HG02852 (cell line): ENCODE results near the gene HCFC1.
"Not testable (repeated sequence)": the region's sequence is repeated elsewhere in the genome, so short reads cannot be mapped to it uniquely, and the experiment has no call there.

ENCODE experiments used
- ATAC-seq: cut with Tn5 transposase; IDR thresholded peaks from one replicate; pipeline ENCODE4 v1.9.1; 2021; ENCODE audit warnings: mild to moderate bottlenecking, moderate library complexity; ENCODE audit not compliant: unreplicated experiment

Gene HCFC1

DNA sequence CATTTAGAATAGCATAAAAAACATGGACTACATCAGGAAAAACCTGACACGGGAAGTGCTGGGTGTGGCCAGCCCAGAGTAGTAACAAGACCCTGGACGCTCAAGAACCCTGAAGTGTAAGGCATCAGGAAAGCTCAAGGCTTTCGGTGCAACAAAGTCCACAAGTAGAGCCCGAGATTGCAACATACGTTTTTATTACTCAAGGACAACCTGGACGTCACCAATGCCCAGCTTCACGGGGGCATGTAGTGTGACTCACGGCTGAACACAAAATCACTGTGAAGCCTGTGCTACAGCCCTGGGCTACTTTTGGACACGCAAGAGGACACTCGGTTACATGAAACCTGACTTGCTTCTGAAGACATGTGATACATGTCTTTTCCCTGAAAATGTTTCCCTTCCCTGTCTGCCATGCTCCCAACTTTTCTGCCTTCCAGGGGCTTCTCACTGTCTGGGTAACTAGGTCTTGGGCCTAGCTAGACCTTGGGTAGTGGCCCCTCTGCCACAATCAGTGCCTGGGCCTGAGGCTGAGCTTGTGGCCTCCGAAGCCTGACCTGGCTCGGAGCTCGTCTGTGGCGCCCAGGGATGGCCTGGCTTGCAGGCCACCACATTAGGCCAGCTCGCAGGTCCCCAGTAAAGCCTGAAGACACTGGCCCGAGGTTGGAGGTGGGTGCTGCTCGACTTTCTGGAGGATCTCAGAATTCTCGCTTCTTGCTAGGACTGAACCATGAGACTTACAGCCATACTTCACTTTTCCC, 38.9 kb upstream of the HCFC1 start:
- no peak for ATAC-seq

DNA sequence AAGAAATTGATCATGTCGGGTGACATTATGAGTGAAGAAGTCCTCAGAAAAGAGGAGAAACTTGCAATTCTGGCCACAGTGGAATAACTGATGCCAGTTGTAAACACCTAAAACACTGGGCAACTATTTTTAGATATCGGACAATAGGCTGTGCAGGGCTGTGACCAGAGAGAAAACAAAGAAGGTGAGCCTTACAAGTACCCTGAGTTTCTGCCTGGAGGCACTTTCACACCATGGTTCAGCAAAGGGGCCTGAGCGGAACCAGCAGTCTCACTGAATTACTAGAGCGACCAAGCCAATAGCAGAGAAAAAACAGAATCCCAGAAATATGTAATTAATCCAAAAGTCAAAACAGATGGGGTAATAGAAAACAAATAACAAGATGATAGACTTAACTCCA, 36.9 kb upstream of the HCFC1 start:
- no peak for ATAC-seq

DNA sequence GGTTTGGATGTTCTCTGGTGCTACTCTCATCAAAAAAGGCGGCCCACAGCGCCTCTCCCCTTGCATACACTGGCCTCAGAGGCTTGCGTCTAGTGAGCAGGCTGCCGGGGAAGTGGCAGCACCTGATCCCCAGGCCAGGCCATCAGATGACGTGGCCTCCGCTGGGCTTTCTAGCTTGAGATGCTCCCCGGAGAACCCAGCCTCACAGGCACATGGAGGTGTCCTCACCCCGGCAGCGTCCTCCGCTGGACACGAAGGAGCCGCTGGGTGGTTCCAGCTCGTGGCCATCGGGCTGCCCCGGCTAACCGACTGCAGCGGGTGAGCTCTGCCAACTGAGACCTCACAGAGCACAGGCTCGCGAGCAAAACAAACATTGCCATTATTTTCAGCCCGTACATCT, 35.3 kb upstream of the HCFC1 start:
- no peak for ATAC-seq

DNA sequence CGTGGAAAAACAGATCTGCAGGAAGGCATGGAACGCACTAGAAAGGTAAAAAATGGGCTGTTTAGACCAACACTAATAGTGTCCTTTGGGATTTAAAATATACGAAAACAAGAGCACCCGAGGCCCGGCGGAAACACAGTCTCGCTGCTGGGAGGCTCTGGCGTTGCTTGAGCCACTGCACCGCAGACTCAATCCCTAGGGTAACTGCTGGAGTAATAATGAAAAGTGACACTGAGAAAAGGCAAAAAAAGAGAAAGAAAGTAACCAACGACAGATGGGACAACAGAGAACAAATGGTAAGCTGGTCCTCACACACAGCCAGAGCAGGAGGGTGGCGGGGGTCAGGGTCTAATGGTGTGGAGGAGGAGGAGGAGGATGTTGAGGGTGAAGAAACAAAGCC, 32.7 kb upstream of the HCFC1 start:
- no peak for ATAC-seq

DNA sequence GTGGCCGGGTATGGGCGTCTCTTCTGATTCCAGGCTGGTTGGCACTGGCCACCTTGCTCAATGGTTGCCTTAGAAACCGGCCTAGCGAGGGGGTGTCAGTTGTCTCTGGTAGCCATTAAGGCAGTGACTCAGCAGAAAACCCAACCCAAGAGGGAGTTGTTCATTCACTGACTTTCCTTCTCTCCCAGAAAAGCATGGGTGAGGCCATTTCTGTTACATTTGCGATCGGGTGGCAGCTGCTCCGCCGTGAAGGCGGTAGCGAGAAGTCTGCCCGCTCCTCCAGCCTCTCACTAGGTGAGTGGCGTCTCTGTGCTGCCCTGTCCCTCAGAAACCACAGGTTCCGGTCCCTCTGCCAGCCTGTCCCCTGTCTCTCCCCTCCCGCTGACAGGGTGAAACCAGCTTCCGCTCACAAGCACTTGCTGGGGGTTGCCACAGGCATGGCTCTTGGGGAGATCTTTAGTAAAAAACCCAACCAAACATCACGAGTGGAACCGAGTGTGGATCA, 30.6 kb upstream of the HCFC1 start:
- ATAC-seq: no peak

DNA sequence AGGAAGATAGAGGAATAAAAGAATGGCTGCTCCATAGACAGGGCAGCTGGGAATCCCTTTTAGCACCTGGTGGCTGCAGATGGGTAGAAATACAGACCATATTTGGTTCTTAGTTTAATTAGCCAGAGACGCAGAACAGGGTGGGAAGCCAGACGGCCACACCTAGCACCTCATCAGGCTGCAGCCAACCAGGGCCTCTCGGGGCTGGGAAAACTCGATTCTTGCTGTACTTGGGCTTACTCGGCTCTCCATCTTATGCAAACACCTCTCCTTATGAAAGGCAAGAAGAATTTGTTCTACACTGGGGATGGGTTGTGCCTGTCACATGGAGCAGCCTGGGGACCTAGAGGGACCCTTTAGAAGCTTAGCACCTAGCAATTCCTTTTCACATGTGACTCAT, 28.4 kb upstream of the HCFC1 start:
- ATAC-seq: no peak

DNA sequence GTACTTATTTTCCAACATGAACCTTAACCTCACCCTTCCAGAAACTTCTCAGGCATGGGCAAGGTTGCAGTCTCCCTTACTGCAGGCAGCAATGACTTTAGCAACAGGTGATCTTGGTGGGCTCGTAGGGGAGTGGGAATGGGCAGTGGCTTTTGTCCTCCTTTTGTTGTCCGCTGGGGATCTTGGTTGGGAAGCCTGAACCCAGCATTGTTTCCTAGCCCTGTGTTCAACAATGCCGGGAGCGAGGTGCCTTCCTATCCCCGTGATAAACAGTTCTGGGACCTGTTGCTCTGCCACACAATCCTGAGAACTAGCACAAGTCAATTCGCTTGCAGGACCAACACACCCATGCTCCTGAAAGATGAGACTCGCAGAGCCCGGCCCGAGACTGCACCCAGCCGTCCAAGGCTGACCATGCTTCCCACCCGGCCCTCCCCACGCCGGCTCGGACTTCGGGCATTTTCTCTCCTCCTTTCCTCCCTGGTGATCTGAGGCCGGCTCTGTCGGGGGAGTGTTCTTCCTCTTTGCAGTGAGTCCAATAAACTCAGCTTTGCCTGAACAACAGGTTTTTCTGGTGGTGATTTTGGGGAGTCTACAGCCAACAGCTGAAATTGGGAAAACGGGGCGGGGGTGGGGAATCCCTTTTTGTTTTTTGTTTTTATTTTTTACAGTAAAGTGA, 27.9 kb upstream of the HCFC1 start:
- no peak for ATAC-seq

DNA sequence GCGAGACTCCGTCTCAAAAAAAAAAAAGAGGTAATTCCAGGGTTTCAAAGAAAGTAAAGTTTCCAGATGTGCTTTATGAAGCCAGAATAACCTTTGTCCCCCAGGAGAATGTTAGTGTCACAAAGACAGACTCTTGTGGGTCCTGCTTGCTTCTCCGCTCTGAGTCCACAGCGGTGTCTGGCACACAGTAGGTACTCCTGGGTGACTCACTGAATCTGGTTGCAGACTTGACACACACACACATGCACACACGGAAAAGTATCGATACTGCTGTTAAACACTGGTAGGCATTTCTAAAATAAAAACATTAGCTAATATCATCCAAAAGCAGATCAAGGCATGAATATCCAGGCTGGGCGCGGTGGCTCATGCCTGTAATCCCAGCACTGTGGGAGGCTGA, 23.9 kb upstream of the HCFC1 start:
- ATAC-seq: no peak

DNA sequence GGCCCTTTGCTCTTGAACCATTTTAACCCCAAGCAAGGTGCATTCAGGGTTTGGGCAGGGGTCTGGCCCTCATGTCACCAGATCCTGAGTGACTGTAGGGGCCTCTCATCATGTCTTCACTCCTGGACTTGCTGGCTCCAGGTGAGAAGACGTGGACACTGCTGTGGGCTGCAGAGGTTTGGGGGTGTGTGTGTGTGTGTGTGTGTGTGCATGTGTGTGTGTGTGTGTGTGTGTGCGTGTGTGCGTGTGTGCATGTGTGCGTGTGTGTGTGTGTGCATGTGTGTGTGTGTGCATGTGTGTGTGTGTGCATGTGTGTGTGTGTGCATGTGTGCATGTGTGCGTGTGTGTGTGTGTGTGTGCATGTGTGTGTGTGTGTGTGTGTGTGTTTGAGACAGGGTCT, 22.8 kb upstream of the HCFC1 start:
- not testable (repeated sequence) for ATAC-seq

- ATAC-seq: no peak
Observed at GRCh38 chrX:153993978-153994377, 22.4 kb upstream of the HCFC1 start.

GRCh38 chrX:153993079-153993478, 21.5 kb upstream of the HCFC1 start:
- no peak for ATAC-seq

- ATAC-seq: no peak
Observed at GRCh38 chrX:153992180-153992579, 20.6 kb upstream of the HCFC1 start.

- no peak for ATAC-seq
Observed at GRCh38 chrX:153991013-153991580, 19.5 kb upstream of the HCFC1 start.

- ATAC-seq: no peak
Observed at GRCh38 chrX:153989973-153990655, 18.5 kb upstream of the HCFC1 start.

DNA sequence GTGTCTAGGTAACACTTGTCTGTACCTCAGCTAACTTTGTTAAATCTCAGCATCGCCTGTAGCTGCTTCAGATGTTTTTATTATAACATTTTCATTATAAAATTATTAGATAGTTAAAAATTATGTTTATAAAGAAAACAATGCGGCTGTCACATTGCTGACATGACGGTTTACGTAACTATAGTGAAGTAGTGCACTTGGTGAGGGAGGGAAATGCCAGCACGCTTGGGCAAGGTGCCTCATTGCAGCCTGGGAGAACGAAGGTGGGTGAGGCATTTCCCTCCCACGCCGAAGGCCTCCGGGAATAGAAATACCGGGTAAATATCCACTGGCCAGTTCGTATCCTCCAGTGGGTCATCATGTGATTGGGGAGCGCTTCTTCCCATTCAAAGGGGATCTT, 16.9 kb upstream of the HCFC1 start:
- no peak for ATAC-seq

GRCh38 chrX:153984351-153985178, 12.9 kb upstream of the HCFC1 start:
- no peak for ATAC-seq

- ATAC-seq: no peak
Observed at GRCh38 chrX:153983321-153983801, 11.7 kb upstream of the HCFC1 start.

GRCh38 chrX:153981771-153982533, 10.3 kb upstream of the HCFC1 start:
- ATAC-seq: no peak

DNA sequence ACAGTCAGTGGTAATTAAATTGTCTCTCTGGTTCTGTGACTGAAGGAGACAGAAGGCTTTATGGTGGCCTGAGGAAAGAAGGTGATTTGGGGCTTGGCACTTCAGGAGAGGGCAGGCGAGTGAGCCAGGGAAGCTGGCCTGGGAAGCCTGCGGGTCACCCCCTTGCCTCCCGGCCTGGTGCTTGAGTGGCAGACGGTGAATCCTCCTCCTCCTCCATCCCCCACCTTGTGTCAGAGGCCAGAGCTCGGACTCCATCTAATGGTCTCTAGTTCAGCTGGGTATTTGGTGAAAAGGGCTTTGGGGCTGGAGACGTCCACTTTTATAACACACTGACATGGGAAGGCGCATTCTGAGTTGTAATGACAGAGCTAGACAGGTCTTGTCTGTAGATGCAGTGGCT, 9.6 kb upstream of the HCFC1 start:
- ATAC-seq: no peak

GRCh38 chrX:153980394-153980793, 8.8 kb upstream of the HCFC1 start:
- not testable (repeated sequence) for ATAC-seq
